Adrenal gland (tissue), 5 donors: Measurements from ENCODE around the gene P4HA2.

Source experiments
- CTCF ChIP-seq, 6 experiments: fragments of 450-650 bp in 4 of 6; fragments of 200-600 bp in 2 of 6; sonication (generic) in 1 of 6; IDR thresholded peaks; 1 replicate in 5 of 6; 2 replicates in 1 of 6; pipeline versions ENCODE4 v1.5.1 to v1.8.0; 2016 to 2021; ENCODE audit warnings: antibody characterized with exemption in 6 of 6, mild to moderate bottlenecking in 2 of 6, moderate library complexity in 1 of 6
- POLR2A ChIP-seq, 2 donors: fragments of 450-650 bp; IDR thresholded peaks; one replicate each; pipeline ENCODE4 v1.6.1; 2017; ENCODE audit warnings: antibody characterized with exemption in 2 of 2, mild to moderate bottlenecking in 2 of 2, moderate library complexity in 1 of 2
- donor health status: DM: no; HTN: no; CAD: no.

- TF ChIP-seq CTCF (IDR thresholded peaks at IDR 0.05) (no peak), POLR2A (IDR thresholded peaks at IDR 0.05) (no peak)
Observed at GRCh38 chr5:132205385-132206125, 22.1 kb downstream of the P4HA2 start.
